GM21423 (cell line): ENCODE results near the gene GLB1L2.
"Not testable (repeated sequence)": the region's sequence is repeated elsewhere in the genome, so short reads cannot be mapped to it uniquely, and the experiment has no call there.

Experiments used
- ATAC-seq: cut with Tn5 transposase; IDR thresholded peaks from one replicate; pipeline ENCODE4 v1.9.1; 2021; ENCODE audit warnings: mild to moderate bottlenecking, moderate library complexity; ENCODE audit not compliant: unreplicated experiment

GLB1L2 gene

GRCh38 chr11:134322553-134322952 lies 9.2 kb upstream of the GLB1L2 start:
- no peak for ATAC-seq

- ATAC-seq: no peak
Observed at GRCh38 chr11:134328433-134328832, 3.4 kb upstream of the GLB1L2 start.

- no peak for ATAC-seq
Observed at GRCh38 chr11:134330611-134331353, 1.0 kb upstream of the GLB1L2 start.

GRCh38 chr11:134332189-134332631 lies 422 bp downstream of the GLB1L2 start:
- ATAC-seq: no peak

GRCh38 chr11:134332782-134333181 lies 994 bp downstream of the GLB1L2 start:
- ATAC-seq: no peak

GRCh38 chr11:134333312-134333711 lies 1.5 kb downstream of the GLB1L2 start:
- ATAC-seq: no peak

GRCh38 chr11:134333946-134334345 lies 2.2 kb downstream of the GLB1L2 start:
- no peak for ATAC-seq

GRCh38 chr11:134334796-134335571 lies 3.2 kb downstream of the GLB1L2 start:
- no peak for ATAC-seq

GRCh38 chr11:134337051-134337450 lies 5.3 kb downstream of the GLB1L2 start:
- ATAC-seq: no peak

- no peak for ATAC-seq
Observed at GRCh38 chr11:134338068-134338467, 6.3 kb downstream of the GLB1L2 start.

GRCh38 chr11:134338654-134339053 lies 6.9 kb downstream of the GLB1L2 start:
- ATAC-seq: no peak

- ATAC-seq: no peak
Observed at GRCh38 chr11:134339756-134340155, 8.0 kb downstream of the GLB1L2 start.

GRCh38 chr11:134340354-134340964 lies 8.7 kb downstream of the GLB1L2 start:
- ATAC-seq: no peak

- ATAC-seq: no peak
Observed at GRCh38 chr11:134341805-134342571, 10.2 kb downstream of the GLB1L2 start.

- no peak for ATAC-seq
Observed at GRCh38 chr11:134342572-134343340, 11.0 kb downstream of the GLB1L2 start.

- no peak for ATAC-seq
Observed at GRCh38 chr11:134343646-134344045, 11.9 kb downstream of the GLB1L2 start.

GRCh38 chr11:134344497-134345236 lies 12.9 kb downstream of the GLB1L2 start:
- ATAC-seq: not testable (repeated sequence)

GRCh38 chr11:134345237-134345550 lies 13.4 kb downstream of the GLB1L2 start:
- no peak for ATAC-seq

GRCh38 chr11:134346101-134346975 lies 14.6 kb downstream of the GLB1L2 start:
- no peak for ATAC-seq
